Liver (tissue), 9 donors: Measurements from ENCODE around the gene POLR3GL. TPM values are rescaled to one million over a fixed set of nuclear protein-coding genes. Genes with fewer than 3 reads are reported as not detected.

ENCODE experiments used
- DNase-seq: peaks from one replicate; pipeline ENCODE4 v3.0.0-alpha.2; 2017; ENCODE audit warnings: low spot score
- H3K27ac ChIP-seq, 2 donors: one replicate each; pipeline ENCODE4 v1.7.0; 2013; ENCODE audit warnings: inconsistent platforms in 2 of 2, low read length in 2 of 2, control low read depth in 1 of 2, low read depth in 1 of 2, mild to moderate bottlenecking in 1 of 2
- H3K27me3 ChIP-seq, 4 donors: one replicate each; pipeline versions ENCODE4 v1.6.1 to v1.7.0; 2013; ENCODE audit warnings: low read length in 3 of 4, inconsistent platforms in 1 of 4, mild to moderate bottlenecking in 1 of 4, moderate library complexity in 1 of 4; ENCODE audit not compliant: control insufficient read depth in 4 of 4, insufficient read depth in 4 of 4
- H3K36me3 ChIP-seq, 4 donors: one replicate each; pipeline versions ENCODE4 v1.6.1 to v1.7.0; 2013; ENCODE audit warnings: low read length in 3 of 4, mild to moderate bottlenecking in 3 of 4, low read depth in 1 of 4, moderate library complexity in 1 of 4; ENCODE audit not compliant: control insufficient read depth in 4 of 4, insufficient read depth in 3 of 4
- H3K4me1 ChIP-seq, 4 donors: one replicate each; pipeline versions ENCODE4 v1.6.1 to v1.7.0; 2013; ENCODE audit warnings: low read length in 3 of 4, mild to moderate bottlenecking in 3 of 4, moderate library complexity in 1 of 4; ENCODE audit not compliant: control insufficient read depth in 4 of 4, insufficient read depth in 4 of 4
- H3K4me3 ChIP-seq, 3 donors: one replicate each; pipeline versions ENCODE4 v1.6.1 to v1.7.0; 2013; ENCODE audit warnings: low read length in 3 of 3, control low read depth in 1 of 3, low read depth in 1 of 3, mild to moderate bottlenecking in 1 of 3
- H3K9ac ChIP-seq, 2 donors: one replicate each; pipeline ENCODE4 v1.7.0; 2013; ENCODE audit warnings: low read length in 2 of 2, mild to moderate bottlenecking in 2 of 2, moderate library complexity in 2 of 2, control low read depth in 1 of 2, low read depth in 1 of 2
- H3K9me3 ChIP-seq, 4 donors: one replicate each; pipeline versions ENCODE4 v1.6.1 to v1.7.0; 2013; ENCODE audit warnings: low read length in 3 of 4; ENCODE audit not compliant: control insufficient read depth in 4 of 4
- EGR1 ChIP-seq, 2 donors: IDR thresholded peaks; 2 replicates each; pipeline ENCODE4 v1.6.1; 2016 to 2018; ENCODE audit warnings: antibody characterized with exemption in 2 of 2, low read depth in 2 of 2
- FOXA1 ChIP-seq: IDR thresholded peaks from 2 replicates; pipeline ENCODE4 v1.6.1; 2016; ENCODE audit warnings: antibody characterized with exemption
- GABPA ChIP-seq, 2 donors: IDR thresholded peaks in 1 of 2; conservative IDR thresholded peaks in 1 of 2; 2 replicates each; pipeline ENCODE4 v1.6.1; 2016; ENCODE audit warnings: antibody characterized with exemption in 2 of 2, mild to moderate bottlenecking in 1 of 2, moderate library complexity in 1 of 2
- HNF4A ChIP-seq, 2 donors: conservative IDR thresholded peaks; 2 replicates each; pipeline ENCODE4 v1.6.1; 2016; ENCODE audit warnings: antibody characterized with exemption in 2 of 2, mild to moderate bottlenecking in 2 of 2
- HNF4G ChIP-seq: IDR thresholded peaks from 2 replicates; pipeline ENCODE4 v1.6.1; 2016; ENCODE audit warnings: antibody characterized with exemption
- JUND ChIP-seq, 2 donors: IDR thresholded peaks; 2 replicates each; pipeline ENCODE4 v1.6.1; 2016; ENCODE audit warnings: antibody characterized with exemption in 2 of 2
- RAD21 ChIP-seq, 2 donors: IDR thresholded peaks; 2 replicates each; pipeline ENCODE4 v1.6.1; 2016; ENCODE audit warnings: antibody characterized with exemption in 2 of 2, mild to moderate bottlenecking in 2 of 2
- SP1 ChIP-seq: IDR thresholded peaks from 2 replicates; pipeline ENCODE4 v1.6.1; 2018; ENCODE audit warnings: antibody characterized with exemption, mild to moderate bottlenecking
- TAF1 ChIP-seq: conservative IDR thresholded peaks from 2 replicates; pipeline ENCODE4 v1.6.1; 2016; ENCODE audit warnings: antibody characterized with exemption, mild to moderate bottlenecking
- WGBS: extraction: QIAGEN DNeasy Blood & Tissue Kit; methylation state at CpG from one replicate; pipeline ENCODE4 v1.1.7; 2013; 5-methylcytosine and 5-hydroxymethylcytosine counted together
- polyA plus RNA-seq, 2 donors: library from polyadenylated mRNA; stranded (reverse) in 1 of 2; unstranded in 1 of 2; fragments of 200-250 nt in 1 of 2; fragments of >200 nt in 1 of 2; fragmentation: Nextera tagmentation in 1 of 2; extraction: Ambion mirVana in 1 of 2; gene quantifications; one replicate each; pipeline versions ENCODE4 v1.2.1 to v1.2.3, GENCODE V29; 2013 to 2015
- total RNA-seq, 2 donors: library from RNA; depleted of rRNA; stranded (reverse); fragments of >200 nt; gene quantifications; one replicate each; pipeline ENCODE4 v1.2.3, GENCODE V29; 2014
- TF ChIP-seq, protein P1 (sequence below): fragments of 150-350 bp; IDR thresholded peaks from 2 replicates; pipeline ENCODE4 v1.5.1; 2017; ENCODE audit warnings: improper control_type of control experiment, low read depth, low read length; ENCODE audit not compliant: missing input control
- TF ChIP-seq, protein P2 (sequence below): IDR thresholded peaks from 2 replicates; pipeline ENCODE4 v1.6.1; 2016; ENCODE audit warnings: antibody characterized with exemption
- TF ChIP-seq, protein P3 (sequence below): IDR thresholded peaks from 2 replicates; pipeline ENCODE4 v1.6.1; 2016; ENCODE audit warnings: antibody characterized with exemption
- TF ChIP-seq, protein P4 (sequence below): IDR thresholded peaks from 2 replicates; pipeline ENCODE4 v1.6.1; 2016; ENCODE audit warnings: antibody characterized with exemption, mild to moderate bottlenecking
- TF ChIP-seq, protein P5 (sequence below): IDR thresholded peaks from 2 replicates; pipeline ENCODE4 v1.6.1; 2016; ENCODE audit warnings: antibody characterized with exemption
- donor health status: healthy.
- donor health status: healthy.
- donor health status: healthy.
- donor health status: healthy.
- donor health status: healthy.

The POLR3GL gene
- total and polyA plus RNA-seq, 4 donors = 11.9 to 23.4 (median 16.2) TPM

DNA sequence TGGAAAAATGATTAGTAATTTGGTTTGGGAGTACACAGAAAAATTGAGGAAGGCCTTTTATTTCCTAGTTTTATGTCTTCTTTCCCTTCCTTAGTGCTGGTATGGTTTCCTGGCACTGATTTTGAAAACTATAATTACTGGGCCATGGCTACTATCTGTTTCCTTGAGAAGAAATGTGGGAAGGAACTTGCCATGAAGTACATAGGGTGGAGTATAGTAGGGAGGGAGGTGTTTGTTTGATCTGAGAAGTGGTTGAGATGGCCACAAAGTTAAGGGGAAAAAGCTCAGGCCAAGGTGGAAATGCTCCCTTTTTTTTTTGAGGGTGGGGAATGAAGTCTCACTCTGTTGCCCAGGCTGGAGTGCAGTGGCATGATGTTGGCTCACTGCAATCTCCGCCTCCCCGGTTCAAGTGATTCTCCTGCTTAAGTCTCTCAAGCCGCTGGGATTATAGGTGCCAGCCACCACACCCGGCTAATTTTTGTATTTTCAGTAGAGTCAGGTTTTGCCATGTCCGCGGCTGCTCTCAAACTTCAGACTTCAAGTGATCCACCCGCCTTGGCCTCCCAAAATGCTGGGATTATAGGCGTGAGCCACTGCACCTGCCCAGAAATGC, 45.7 kb downstream of the POLR3GL start:
- no peak for DNase-seq

DNA sequence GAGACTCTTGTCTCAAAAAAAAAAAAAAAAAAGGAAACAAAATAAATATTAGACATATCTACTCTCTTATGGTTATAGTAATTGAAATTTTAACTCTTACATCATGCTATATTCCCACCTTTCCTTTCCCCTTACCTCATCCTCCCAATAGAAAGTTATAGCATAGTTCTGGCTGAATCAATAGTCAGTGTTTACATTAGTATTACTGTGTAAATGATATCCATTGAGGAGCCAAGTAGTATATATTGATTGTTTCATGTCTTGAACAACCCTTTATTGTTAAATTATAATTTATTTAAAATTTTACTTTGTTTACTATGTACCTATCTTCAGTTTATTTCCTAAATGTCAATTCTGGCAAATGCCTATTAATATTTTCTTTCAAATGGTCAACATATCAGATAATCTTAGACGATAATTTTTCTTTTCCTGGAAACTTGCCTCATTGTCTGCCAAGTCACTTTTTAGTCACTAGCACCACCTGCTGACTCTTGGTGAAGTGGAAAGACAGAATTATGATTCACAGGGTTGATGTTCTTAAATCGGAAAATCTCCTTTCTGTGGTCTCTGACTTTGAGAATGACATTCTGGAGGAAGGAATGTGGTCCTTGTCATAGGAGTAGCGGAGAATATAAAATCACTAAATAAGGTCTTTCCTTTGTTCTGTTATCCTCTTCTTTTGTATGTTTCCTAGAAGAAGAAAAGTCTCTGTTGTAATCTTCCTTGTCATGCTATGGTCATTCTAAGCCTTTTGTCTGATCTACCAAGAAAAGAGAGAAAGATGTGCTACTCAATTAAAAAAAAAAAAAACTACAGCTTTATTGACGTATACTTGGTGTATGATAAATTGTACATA, 48.4 kb downstream of the POLR3GL start:
- DNase-seq = no peak
- no peak overlapping the region for H3K4me3 ChIP-seq
- 16% methylated on average over 4 of the region's 4 CpGs for WGBS
- peaks cover 0 to 12% (median 5%) of the 10 kb centered on the region in 4 donors for H3K36me3 ChIP-seq
- TF ChIP-seq RAD21 (IDR thresholded peaks at IDR 0.05) (peak; percentile 95 to 96), HNF4G (no peak)
- TF ChIP-seq, protein P1, sequence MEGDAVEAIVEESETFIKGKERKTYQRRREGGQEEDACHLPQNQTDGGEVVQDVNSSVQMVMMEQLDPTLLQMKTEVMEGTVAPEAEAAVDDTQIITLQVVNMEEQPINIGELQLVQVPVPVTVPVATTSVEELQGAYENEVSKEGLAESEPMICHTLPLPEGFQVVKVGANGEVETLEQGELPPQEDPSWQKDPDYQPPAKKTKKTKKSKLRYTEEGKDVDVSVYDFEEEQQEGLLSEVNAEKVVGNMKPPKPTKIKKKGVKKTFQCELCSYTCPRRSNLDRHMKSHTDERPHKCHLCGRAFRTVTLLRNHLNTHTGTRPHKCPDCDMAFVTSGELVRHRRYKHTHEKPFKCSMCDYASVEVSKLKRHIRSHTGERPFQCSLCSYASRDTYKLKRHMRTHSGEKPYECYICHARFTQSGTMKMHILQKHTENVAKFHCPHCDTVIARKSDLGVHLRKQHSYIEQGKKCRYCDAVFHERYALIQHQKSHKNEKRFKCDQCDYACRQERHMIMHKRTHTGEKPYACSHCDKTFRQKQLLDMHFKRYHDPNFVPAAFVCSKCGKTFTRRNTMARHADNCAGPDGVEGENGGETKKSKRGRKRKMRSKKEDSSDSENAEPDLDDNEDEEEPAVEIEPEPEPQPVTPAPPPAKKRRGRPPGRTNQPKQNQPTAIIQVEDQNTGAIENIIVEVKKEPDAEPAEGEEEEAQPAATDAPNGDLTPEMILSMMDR = peak; percentile 76
- no peaks in the 10 kb centered on the region for H3K9me3 ChIP-seq
- no peak overlapping the region for H3K27ac ChIP-seq
- H3K27me3 ChIP-seq = no peaks in the 10 kb centered on the region
- H3K4me1 ChIP-seq = peaks cover 0 to 4% (median 1%) of the 10 kb centered on the region in 4 donors
- no peak overlapping the region for H3K9ac ChIP-seq

More for the DNA sequence above, 45.7 kb downstream of the POLR3GL start:
- no peaks in the 10 kb centered on the region for H3K36me3 ChIP-seq
- no peaks in the 10 kb centered on the region for H3K27me3 ChIP-seq
- WGBS = 95% methylated on average over 8 of the region's 8 CpGs
- peaks cover 0 to 2% (median 1%) of the 10 kb centered on the region in 4 donors for H3K4me1 ChIP-seq
- no peak overlapping the region for H3K4me3 ChIP-seq
- H3K9me3 ChIP-seq = no peaks in the 10 kb centered on the region
- H3K9ac ChIP-seq = no peak overlapping the region
- TF ChIP-seq FOXA1 (no peak), HNF4G (no peak), HNF4A (conservative IDR thresholded peaks at IDR 0.05) (no peak), SP1 (no peak), GABPA (IDR thresholded peaks at IDR 0.05 in 1 of 2, conservative IDR thresholded peaks at IDR 0.05 in 1 of 2) (no peak), TAF1 (no peak), RAD21 (IDR thresholded peaks at IDR 0.05) (no peak), JUND (IDR thresholded peaks at IDR 0.05) (no peak), EGR1 (IDR thresholded peaks at IDR 0.05; ENCODE audit: low read depth in 2 of 2) (no peak)
- TF ChIP-seq, protein P2, sequence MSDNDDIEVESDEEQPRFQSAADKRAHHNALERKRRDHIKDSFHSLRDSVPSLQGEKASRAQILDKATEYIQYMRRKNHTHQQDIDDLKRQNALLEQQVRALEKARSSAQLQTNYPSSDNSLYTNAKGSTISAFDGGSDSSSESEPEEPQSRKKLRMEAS = no peak
- TF ChIP-seq, protein P3, sequence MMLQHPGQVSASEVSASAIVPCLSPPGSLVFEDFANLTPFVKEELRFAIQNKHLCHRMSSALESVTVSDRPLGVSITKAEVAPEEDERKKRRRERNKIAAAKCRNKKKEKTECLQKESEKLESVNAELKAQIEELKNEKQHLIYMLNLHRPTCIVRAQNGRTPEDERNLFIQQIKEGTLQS = no peak
- TF ChIP-seq, protein P4, sequence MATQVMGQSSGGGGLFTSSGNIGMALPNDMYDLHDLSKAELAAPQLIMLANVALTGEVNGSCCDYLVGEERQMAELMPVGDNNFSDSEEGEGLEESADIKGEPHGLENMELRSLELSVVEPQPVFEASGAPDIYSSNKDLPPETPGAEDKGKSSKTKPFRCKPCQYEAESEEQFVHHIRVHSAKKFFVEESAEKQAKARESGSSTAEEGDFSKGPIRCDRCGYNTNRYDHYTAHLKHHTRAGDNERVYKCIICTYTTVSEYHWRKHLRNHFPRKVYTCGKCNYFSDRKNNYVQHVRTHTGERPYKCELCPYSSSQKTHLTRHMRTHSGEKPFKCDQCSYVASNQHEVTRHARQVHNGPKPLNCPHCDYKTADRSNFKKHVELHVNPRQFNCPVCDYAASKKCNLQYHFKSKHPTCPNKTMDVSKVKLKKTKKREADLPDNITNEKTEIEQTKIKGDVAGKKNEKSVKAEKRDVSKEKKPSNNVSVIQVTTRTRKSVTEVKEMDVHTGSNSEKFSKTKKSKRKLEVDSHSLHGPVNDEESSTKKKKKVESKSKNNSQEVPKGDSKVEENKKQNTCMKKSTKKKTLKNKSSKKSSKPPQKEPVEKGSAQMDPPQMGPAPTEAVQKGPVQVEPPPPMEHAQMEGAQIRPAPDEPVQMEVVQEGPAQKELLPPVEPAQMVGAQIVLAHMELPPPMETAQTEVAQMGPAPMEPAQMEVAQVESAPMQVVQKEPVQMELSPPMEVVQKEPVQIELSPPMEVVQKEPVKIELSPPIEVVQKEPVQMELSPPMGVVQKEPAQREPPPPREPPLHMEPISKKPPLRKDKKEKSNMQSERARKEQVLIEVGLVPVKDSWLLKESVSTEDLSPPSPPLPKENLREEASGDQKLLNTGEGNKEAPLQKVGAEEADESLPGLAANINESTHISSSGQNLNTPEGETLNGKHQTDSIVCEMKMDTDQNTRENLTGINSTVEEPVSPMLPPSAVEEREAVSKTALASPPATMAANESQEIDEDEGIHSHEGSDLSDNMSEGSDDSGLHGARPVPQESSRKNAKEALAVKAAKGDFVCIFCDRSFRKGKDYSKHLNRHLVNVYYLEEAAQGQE = no peak
- TF ChIP-seq, protein P5, sequence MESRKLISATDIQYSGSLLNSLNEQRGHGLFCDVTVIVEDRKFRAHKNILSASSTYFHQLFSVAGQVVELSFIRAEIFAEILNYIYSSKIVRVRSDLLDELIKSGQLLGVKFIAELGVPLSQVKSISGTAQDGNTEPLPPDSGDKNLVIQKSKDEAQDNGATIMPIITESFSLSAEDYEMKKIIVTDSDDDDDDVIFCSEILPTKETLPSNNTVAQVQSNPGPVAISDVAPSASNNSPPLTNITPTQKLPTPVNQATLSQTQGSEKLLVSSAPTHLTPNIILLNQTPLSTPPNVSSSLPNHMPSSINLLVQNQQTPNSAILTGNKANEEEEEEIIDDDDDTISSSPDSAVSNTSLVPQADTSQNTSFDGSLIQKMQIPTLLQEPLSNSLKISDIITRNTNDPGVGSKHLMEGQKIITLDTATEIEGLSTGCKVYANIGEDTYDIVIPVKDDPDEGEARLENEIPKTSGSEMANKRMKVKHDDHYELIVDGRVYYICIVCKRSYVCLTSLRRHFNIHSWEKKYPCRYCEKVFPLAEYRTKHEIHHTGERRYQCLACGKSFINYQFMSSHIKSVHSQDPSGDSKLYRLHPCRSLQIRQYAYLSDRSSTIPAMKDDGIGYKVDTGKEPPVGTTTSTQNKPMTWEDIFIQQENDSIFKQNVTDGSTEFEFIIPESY = no peak
- no peak overlapping the region for H3K27ac ChIP-seq
